ENCODE results near the gene SMIM41. TPM values are rescaled to one million over a fixed set of nuclear protein-coding genes. Genes with fewer than 3 reads are reported as not detected.

The SMIM41 gene
- total and polyA plus RNA-seq, 10 of the 15 experiments (the other 5 are each of a cell fraction or from before 2014, with no cell fraction given), result not detected

DNA sequence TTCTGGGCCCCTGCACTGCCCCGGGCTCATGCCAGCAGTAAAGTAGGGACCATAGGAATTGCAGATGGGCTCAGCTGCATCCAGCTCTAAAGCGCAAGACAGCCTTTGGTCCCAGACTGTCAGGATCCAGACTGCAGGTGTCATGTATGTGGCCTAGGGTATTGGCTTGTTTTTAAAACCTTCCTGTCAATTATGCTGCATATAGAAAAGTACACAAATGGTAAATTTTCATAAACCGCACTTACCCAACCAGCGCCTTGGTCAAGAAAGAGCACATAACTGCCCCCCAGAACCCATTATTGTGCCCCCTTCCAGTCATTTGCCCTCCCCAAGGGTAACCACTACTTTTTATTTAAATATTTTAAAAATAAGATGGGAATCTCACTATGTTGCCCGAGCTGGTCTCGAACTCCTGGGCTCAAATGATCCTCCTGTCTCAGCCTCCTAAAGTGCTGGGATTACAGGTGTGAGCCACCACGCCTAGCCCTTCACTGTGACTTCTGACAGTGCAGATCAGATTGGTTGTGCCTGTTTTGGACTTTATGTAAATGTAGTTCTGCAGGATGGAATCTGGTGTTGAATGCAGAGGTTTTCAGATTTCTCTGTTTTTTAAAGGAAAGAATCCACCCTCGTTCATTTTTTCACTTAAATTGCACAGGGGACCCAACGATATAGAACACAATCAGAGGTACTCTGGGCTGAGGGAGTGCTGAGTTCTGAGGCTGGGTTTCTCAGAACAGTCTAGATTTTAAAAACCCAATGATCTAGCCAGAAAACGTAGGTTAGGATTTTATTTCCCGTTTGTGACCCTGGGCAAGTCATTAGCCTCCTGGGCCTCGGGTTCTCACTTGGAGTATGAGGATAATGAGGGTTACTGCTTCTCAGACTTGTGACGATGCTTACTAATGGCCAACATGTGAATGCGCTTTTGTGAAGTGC, 21.6 kb upstream of the SMIM41 start:
- BruUV-seq (replicated peaks), result TSS peak; percentile 17
- ChIA-PET POLR2A (no interaction called here), CTCF (interaction anchor here (0.7 to 1.5 kb wide), 5 partner anchors 14 to 63 kb away, joined by 3 to 7 read pairs (median 4); no protein-coding TSS in a partner anchor), SMC1A (ENCODE audit: uncharacterized antibody, unreplicated experiment) (interaction anchor here (0.8 kb wide), 1 partner anchor 24 kb away, joined by 3 read pairs; no protein-coding TSS in a partner anchor), RAD21 (ENCODE audit: unreplicated experiment) (interaction anchor here (1.5 kb wide), 1 partner anchor 24 kb away, joined by 3 read pairs; no protein-coding TSS in a partner anchor)
- 59% methylated on average over 14 of the region's 14 CpGs for WGBS (ENCODE audit: insufficient coverage, insufficient replicate concordance, low lambda C conversion rate, missing lambda C conversion rate)
- Histone ChIP-seq H3K4me3 (no peak overlapping the region), H3K4me1 (ENCODE audit: control insufficient read depth, insufficient read depth, low read length) (no peaks in the 10 kb centered on the region), H3K27ac (ENCODE audit: control insufficient read depth, insufficient read depth) (no peak overlapping the region), H3K9me3 (replicated peaks; ENCODE audit: control insufficient read depth, insufficient read depth, low read length) (no peaks in the 10 kb centered on the region), H3K9ac (ENCODE audit: control insufficient read depth, insufficient read depth, low read length) (no peak overlapping the region), H3K4me2 (ENCODE audit: control insufficient read depth, insufficient read depth) (no peak overlapping the region), H2AFZ (ENCODE audit: control insufficient read depth, low read depth, low read length) (no peak overlapping the region), H3K36me3 (ENCODE audit: control insufficient read depth in 2 of 2, insufficient read depth in 2 of 2, low read length in 1 of 2) (no peaks in the 10 kb centered on the region; a peak in 1 of 4 replicates), H3K79me2 (ENCODE audit: control insufficient read depth, insufficient read depth, low read length) (no peaks in the 10 kb centered on the region), H4K20me1 (ENCODE audit: control insufficient read depth, insufficient read depth) (no peaks in the 10 kb centered on the region), H3K27me3 (replicated peaks in 1 of 2; ENCODE audit: control insufficient read depth in 2 of 2, insufficient read depth in 2 of 2, low read length in 1 of 2) (no peaks in the 10 kb centered on the region)
- intact Hi-C loops (cut with micrococcal nuclease; ENCODE audit: unreplicated experiment), result no loop called here
- ATAC-seq (no peak), FAIRE-seq (no peak), DNase-seq (ENCODE audit: low read depth, low spot score) (no peak)
- no peak for TF ChIP-seq CEBPB (IDR thresholded peaks at IDR 0.05; ENCODE audit: borderline replicate concordance in 1 of 2, low read depth in 2 of 2, low read length in 2 of 2)
- TF ChIP-seq POLR2AphosphoS5 (IDR thresholded peaks at IDR 0.05; ENCODE audit: low read length), result peak; percentile 6; the same call in 1 of the 2 replicates
- no peak for TF ChIP-seq ZNF622 (IDR thresholded peaks at IDR 0.05)
- in situ Hi-C loops (cut with MboI), result no loop called here

DNA sequence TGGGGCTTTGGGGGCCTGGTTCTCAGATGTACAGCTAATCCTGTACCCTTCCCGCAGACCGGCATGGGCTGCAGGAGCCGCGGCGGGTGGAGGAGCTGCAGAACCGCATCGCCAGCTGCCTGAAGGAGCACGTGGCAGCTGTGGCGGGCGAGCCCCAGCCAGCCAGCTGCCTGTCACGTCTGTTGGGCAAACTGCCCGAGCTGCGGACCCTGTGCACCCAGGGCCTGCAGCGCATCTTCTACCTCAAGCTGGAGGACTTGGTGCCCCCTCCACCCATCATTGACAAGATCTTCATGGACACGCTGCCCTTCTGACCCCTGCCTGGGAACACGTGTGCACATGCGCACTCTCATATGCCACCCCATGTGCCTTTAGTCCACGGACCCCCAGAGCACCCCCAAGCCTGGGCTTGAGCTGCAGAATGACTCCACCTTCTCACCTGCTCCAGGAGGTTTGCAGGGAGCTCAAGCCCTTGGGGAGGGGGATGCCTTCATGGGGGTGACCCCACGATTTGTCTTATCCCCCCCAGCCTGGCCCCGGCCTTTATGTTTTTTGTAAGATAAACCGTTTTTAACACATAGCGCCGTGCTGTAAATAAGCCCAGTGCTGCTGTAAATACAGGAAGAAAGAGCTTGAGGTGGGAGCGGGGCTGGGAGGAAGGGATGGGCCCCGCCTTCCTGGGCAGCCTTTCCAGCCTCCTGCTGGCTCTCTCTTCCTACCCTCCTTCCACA, 20.7 kb upstream of the SMIM41 start:
- 66% methylated on average over 25 of the region's 25 CpGs for WGBS (ENCODE audit: insufficient coverage, insufficient replicate concordance, low lambda C conversion rate, missing lambda C conversion rate)
- DNase-seq (ENCODE audit: low read depth, low spot score) (no peak), ATAC-seq (no peak), FAIRE-seq (no peak)
- Histone ChIP-seq H3K4me2 (ENCODE audit: control insufficient read depth, insufficient read depth) (no peak overlapping the region), H3K9ac (ENCODE audit: control insufficient read depth, insufficient read depth, low read length) (no peak overlapping the region), H3K36me3 (ENCODE audit: control insufficient read depth in 2 of 2, insufficient read depth in 2 of 2, low read length in 1 of 2) (no peaks in the 10 kb centered on the region; a peak in 1 of 4 replicates), H3K27ac (ENCODE audit: control insufficient read depth, insufficient read depth) (no peak overlapping the region), H3K27me3 (replicated peaks in 1 of 2; ENCODE audit: control insufficient read depth in 2 of 2, insufficient read depth in 2 of 2, low read length in 1 of 2) (no peaks in the 10 kb centered on the region), H3K4me1 (ENCODE audit: control insufficient read depth, insufficient read depth, low read length) (no peaks in the 10 kb centered on the region), H2AFZ (ENCODE audit: control insufficient read depth, low read depth, low read length) (no peak overlapping the region), H4K20me1 (ENCODE audit: control insufficient read depth, insufficient read depth) (no peaks in the 10 kb centered on the region), H3K79me2 (ENCODE audit: control insufficient read depth, insufficient read depth, low read length) (no peaks in the 10 kb centered on the region), H3K9me3 (replicated peaks; ENCODE audit: control insufficient read depth, insufficient read depth, low read length) (no peaks in the 10 kb centered on the region), H3K4me3 (no peak overlapping the region)
- ChIA-PET POLR2A (interaction anchor here (1.1 kb wide), 1 partner anchor 11 kb away, joined by 3 read pairs; the partner anchor contains the start of gene ATG101), CTCF (interaction anchor here (0.9 to 2.0 kb wide), 5 partner anchors 13 to 61 kb away, joined by 3 to 7 read pairs (median 7); no protein-coding TSS in a partner anchor), RAD21 (ENCODE audit: unreplicated experiment) (interaction anchor here (0.6 to 1.5 kb wide), 2 partner anchors 11 to 23 kb away, joined by 3 read pairs; partner anchors contain the start of gene ATG101), SMC1A (ENCODE audit: uncharacterized antibody, unreplicated experiment) (interaction anchor here (1.3 kb wide), 1 partner anchor 24 kb away, joined by 3 read pairs; no protein-coding TSS in a partner anchor)
- intact Hi-C loops (cut with micrococcal nuclease; ENCODE audit: unreplicated experiment), result no loop called here
- no TSS peak for BruUV-seq (replicated peaks)
- in situ Hi-C loops (cut with MboI), result no loop called here
- peak; percentile 7; the same call in 1 of the 2 replicates for TF ChIP-seq POLR2AphosphoS5 (IDR thresholded peaks at IDR 0.05; ENCODE audit: low read length)
- no peak for TF ChIP-seq CREM (IDR thresholded peaks at IDR 0.05; ENCODE audit: low read depth)
